ENCODE measurements around the gene GSK3B. TPM values are rescaled to one million over a fixed set of nuclear protein-coding genes. Genes with fewer than 3 reads are reported as not detected.

Gene GSK3B
- total and polyA plus RNA-seq, 2 donors (not counting 1 experiment from before 2014, with no cell fraction given): 37.3 to 44.8 TPM

- TF ChIP-seq CTCF (conservative IDR thresholded peaks at IDR 0.05 in 1 of 2, IDR thresholded peaks at IDR 0.05 in 1 of 2; ENCODE audit: low read depth in 1 of 2, low read length in 2 of 2): no peak
- TF ChIP-seq EZH2 (IDR thresholded peaks at IDR 0.05; ENCODE audit: low read length, missing control alignments): no peak
- DNase-seq (ENCODE audit: low read depth in 2 of 2): no peak
- Histone ChIP-seq H4K20me1 (ENCODE audit: control insufficient read depth, extremely low read depth, insufficient read depth, low read length) (no peaks in the 10 kb centered on the region), H3K36me3 (ENCODE audit: control insufficient read depth, insufficient read depth, low read length) (no peaks in the 10 kb centered on the region), H3K27ac (ENCODE audit: insufficient read depth, low read length) (no peak overlapping the region), H3K4me2 (ENCODE audit: extremely low read depth, insufficient read depth, low read length) (no peak overlapping the region), H2AFZ (ENCODE audit: low read length) (no peak overlapping the region), H3K4me3 (replicated peaks in 1 of 4; ENCODE audit: control extremely low read depth in 1 of 4, insufficient read depth in 1 of 4, low read depth in 3 of 4, low read length in 4 of 4) (no peak overlapping the region), H3K9me3 (ENCODE audit: control insufficient read depth, insufficient read depth, low read depth, low read length) (no peaks in the 10 kb centered on the region), H3K9ac (ENCODE audit: insufficient read depth, low read length) (no peak overlapping the region), H3K79me2 (ENCODE audit: control insufficient read depth, insufficient read depth, low read length) (no peaks in the 10 kb centered on the region), H3K4me1 (ENCODE audit: control insufficient read depth, extremely low read depth, insufficient read depth, low read length) (peaks cover 6% of the 10 kb centered on the region), H3K27me3 (ENCODE audit: control insufficient read depth, insufficient read depth, low read length) (no peaks in the 10 kb centered on the region)
These were observed 20.1 kb upstream of the GSK3B start for GRCh38 chr3:120114376-120114775.

GRCh38 chr3:120113128-120114116, 19.2 kb upstream of the GSK3B start:
- no peak overlapping the region for H3K4me3 ChIP-seq (replicated peaks in 1 of 4; ENCODE audit: control extremely low read depth in 1 of 4, insufficient read depth in 1 of 4, low read depth in 3 of 4, low read length in 4 of 4)
- no peak for TF ChIP-seq EZH2 (IDR thresholded peaks at IDR 0.05; ENCODE audit: low read length, missing control alignments)
- no peak for TF ChIP-seq CTCF (conservative IDR thresholded peaks at IDR 0.05 in 1 of 2, IDR thresholded peaks at IDR 0.05 in 1 of 2; ENCODE audit: low read depth in 1 of 2, low read length in 2 of 2)
- no peak overlapping the region for H2AFZ ChIP-seq (ENCODE audit: low read length)
- H3K27me3 ChIP-seq (ENCODE audit: control insufficient read depth, insufficient read depth, low read length): no peaks in the 10 kb centered on the region
- H4K20me1 ChIP-seq (ENCODE audit: control insufficient read depth, extremely low read depth, insufficient read depth, low read length): no peaks in the 10 kb centered on the region
- no peak overlapping the region for H3K9ac ChIP-seq (ENCODE audit: insufficient read depth, low read length)
- H3K4me2 ChIP-seq (ENCODE audit: extremely low read depth, insufficient read depth, low read length): no peak overlapping the region
- peaks cover 6% of the 10 kb centered on the region for H3K4me1 ChIP-seq (ENCODE audit: control insufficient read depth, extremely low read depth, insufficient read depth, low read length)
- no peaks in the 10 kb centered on the region for H3K9me3 ChIP-seq (ENCODE audit: control insufficient read depth, insufficient read depth, low read depth, low read length)
- DNase-seq (ENCODE audit: low read depth in 2 of 2): peak; percentile 64 to 76
- no peaks in the 10 kb centered on the region for H3K79me2 ChIP-seq (ENCODE audit: control insufficient read depth, insufficient read depth, low read length)
- H3K27ac ChIP-seq (ENCODE audit: insufficient read depth, low read length): no peak overlapping the region
- H3K36me3 ChIP-seq (ENCODE audit: control insufficient read depth, insufficient read depth, low read length): no peaks in the 10 kb centered on the region

- Histone ChIP-seq H4K20me1 (ENCODE audit: control insufficient read depth, extremely low read depth, insufficient read depth, low read length) (no peaks in the 10 kb centered on the region), H2AFZ (ENCODE audit: low read length) (no peak overlapping the region), H3K79me2 (ENCODE audit: control insufficient read depth, insufficient read depth, low read length) (no peaks in the 10 kb centered on the region), H3K4me3 (replicated peaks in 1 of 4; ENCODE audit: control extremely low read depth in 1 of 4, insufficient read depth in 1 of 4, low read depth in 3 of 4, low read length in 4 of 4) (no peak overlapping the region), H3K9me3 (ENCODE audit: control insufficient read depth, insufficient read depth, low read depth, low read length) (no peaks in the 10 kb centered on the region), H3K4me1 (ENCODE audit: control insufficient read depth, extremely low read depth, insufficient read depth, low read length) (peaks cover 6% of the 10 kb centered on the region), H3K27me3 (ENCODE audit: control insufficient read depth, insufficient read depth, low read length) (no peaks in the 10 kb centered on the region), H3K36me3 (ENCODE audit: control insufficient read depth, insufficient read depth, low read length) (no peaks in the 10 kb centered on the region), H3K9ac (ENCODE audit: insufficient read depth, low read length) (no peak overlapping the region), H3K27ac (ENCODE audit: insufficient read depth, low read length) (no peak overlapping the region), H3K4me2 (ENCODE audit: extremely low read depth, insufficient read depth, low read length) (no peak overlapping the region)
- no peak for TF ChIP-seq CTCF (conservative IDR thresholded peaks at IDR 0.05 in 1 of 2, IDR thresholded peaks at IDR 0.05 in 1 of 2; ENCODE audit: low read depth in 1 of 2, low read length in 2 of 2)
- TF ChIP-seq EZH2 (IDR thresholded peaks at IDR 0.05; ENCODE audit: low read length, missing control alignments): no peak
- DNase-seq (ENCODE audit: low read depth in 2 of 2): no peak
These were observed 17.7 kb upstream of the GSK3B start for GRCh38 chr3:120111898-120112297.

All from fibroblast of lung (primary cell).